Measurements from ENCODE around the gene EID3.
"Not testable (repeated sequence)": the region's sequence is repeated elsewhere in the genome, so short reads cannot be mapped to it uniquely, and the experiment has no call there.

The EID3 gene

GRCh38 chr12:104290855-104291254, 12.7 kb upstream of the EID3 start:
- no peak for DNase-seq

DNA sequence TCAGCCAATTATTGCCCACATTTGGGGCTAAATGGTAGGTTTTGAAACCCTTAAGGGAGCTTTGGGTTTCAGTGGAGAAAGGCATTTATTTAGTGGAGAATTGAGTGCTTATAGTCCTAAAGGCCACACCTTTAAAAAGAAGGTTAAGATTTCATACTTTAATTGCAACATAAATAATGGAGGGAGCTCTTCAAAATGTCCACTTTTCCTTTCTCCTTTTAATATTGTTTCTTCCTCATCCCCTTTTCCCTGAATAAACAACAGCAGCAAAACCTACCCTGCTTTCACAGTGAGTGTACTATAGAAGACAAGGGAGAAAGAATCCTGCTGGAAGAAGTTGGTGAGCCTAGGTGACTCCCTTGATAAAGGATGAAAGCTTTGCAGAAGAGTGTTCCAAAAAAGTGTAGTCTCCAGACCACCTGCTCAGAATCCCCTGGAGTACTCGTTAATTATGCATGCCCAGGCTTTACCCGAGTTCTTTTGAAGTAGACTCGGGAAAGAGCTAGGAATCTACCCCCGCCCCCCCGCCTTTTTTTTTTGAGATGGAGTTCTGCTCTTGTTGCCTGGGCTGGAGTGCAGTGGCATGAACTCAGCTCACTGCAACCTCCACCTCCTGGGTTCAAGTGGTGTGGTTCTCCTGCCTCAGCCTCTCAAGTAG, 11.5 kb upstream of the EID3 start:
- no peak for DNase-seq

DNA sequence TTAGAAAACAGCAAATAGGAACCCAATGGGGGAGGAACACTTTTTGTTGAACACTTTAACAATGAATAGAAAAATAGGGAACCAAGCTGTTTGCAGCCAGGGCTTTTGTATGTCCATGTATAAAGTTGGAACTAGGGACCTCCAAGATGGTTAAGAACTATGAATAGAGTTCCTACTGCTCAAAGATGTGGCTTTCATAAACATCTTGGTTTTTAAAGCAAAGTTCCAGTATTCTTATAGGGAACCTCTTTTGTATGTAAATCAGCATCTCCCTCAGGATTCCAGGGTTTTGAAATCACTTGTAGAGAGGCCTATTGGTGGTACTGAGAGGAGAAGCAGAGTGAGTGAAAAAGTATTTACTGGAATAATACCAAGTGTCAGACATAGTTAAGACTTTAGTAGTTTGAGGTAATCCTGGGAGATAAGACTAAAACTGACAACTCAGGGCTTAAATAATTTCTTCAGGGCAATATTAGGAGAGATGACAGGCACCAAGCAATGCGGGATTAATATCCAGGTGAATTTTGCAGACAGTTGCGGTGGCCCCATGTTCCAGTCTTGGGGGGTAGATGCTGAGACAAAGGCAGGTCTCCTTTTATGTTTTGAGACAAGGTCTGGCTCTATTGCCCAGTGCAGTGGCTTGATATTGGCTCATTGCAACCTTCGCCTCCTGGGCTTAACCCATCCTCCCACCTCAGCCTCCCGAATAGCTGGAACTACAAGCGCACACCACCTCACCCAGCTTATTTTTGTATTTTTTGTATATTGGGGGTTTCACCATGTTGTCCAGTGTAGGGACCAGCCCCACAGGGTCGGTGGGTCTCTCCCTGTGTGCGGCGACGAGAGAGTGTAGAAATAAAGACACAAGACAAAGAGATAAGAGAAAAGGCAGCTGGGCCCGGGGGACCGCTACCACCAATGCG, 10.4 kb upstream of the EID3 start:
- DNase-seq = no peak

DNA sequence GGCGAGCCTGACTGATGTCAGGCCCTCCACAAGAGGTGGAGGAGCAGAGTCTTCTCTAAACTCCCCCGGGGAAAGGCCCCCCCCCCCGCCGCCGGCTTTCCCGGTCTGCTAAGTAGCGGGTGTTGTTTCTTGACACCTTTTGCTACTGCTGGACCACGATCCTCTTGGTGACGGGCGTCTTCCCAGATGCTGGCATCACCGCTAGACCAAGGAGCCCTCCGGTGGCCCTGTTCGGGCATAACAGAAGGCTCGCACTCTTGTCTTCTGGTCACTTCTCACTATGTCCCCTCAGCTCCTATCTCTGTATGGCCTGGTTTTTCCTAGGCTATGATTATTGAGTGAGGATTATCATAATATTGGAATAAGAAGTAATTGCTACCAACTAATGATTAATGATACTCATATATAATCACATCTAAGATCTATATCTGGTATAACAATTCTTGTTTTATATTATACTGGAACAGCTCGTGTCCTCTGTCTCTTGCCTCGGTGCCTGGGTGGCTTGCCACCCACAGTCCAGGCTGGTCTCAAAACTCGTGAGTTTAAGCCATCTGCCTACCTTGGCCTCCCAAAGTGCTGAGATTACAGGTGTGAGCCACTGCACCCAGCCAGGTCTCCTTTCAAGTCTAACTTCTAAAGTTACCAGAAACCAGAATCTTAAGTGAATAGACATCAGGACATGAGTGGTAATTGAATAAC, 9.2 kb upstream of the EID3 start:
- not testable (repeated sequence) for DNase-seq

DNA sequence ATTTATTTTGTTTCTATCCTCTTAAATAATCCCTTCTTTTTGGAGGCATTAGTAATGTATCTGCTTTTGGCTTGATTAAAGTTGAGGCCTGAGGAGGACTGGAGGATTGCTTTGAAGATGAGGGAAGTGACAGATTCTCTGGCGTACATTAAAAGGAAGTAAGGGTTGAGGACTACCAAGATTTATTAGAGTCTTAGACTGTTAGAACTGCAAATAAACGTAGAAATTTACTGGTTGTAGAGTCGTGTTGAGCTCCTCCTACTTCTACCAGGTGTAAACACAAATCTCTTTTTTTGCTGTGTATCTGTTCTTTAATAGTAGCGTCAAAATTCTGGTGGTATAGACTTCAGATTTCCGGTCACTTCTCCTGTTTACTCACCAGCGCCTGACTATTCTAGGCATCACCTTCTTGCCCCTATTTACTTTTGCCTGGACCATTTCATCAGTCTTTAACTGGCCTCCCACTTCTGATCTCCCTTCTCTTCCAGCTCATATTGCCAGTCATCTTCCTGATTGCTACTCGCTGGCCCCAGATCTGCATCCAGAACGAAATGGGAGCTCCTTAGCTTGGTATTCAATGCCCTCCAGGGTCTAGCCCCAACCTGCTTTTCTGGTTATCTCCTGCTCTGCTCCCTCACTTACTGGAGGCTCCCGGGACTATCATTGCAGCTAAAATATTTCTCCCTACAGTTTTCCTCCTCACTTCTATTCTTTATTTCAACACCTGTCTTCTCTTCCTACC, 8.4 kb upstream of the EID3 start:
- no peak for DNase-seq

- DNase-seq = no peak
These were observed 7.6 kb upstream of the EID3 start for GRCh38 chr12:104295954-104296353.

DNA sequence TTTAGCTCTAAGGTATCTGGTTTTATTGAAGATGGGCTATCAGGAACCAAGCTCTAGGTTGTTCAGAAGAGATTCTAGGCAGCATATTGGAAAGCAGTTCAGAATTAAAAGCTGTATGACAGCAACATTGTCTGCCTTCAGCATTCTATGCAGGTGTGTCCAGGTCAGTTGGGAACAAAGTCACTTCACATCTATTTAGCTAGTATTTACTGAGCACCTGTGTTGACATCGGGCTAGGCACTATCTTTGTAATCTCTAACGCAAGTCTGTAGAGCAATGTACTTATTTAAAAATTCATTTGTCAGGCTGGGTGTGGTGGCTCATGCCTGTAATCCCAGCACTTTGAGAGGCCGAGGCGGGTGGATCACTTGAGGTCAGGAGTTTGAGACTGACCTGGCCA, 6.8 kb upstream of the EID3 start:
- no peak for DNase-seq

DNA sequence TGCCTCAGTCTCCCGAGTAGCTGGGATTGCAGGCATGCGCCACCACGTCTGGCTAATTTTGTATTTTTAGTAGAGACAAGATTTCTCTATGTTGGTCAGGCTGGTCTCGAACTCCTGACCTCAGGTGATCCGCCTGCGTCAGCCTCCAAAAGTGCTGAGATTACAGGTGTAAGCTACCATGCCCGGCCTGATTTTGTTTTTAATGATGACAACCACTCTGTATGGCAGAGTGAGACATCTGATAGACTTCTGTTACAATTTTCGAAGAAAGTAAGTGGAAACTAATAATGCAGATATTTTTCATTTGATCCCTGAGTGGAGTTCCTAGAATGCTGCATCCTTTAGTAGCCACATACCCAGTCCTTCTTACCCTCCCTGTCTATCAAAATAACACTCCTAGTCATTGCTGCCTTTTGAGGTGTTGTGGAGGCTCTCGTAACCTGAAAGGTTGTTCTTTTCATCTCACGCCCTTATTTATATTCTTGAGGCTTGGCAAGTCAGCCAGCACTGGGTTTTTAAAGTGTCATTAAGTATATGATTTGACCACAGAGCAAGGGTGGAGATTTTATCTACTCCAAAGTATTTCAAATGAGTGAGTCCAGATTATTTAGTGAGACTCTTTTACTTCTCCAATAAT, 5.9 kb upstream of the EID3 start:
- DNase-seq = no peak

DNA sequence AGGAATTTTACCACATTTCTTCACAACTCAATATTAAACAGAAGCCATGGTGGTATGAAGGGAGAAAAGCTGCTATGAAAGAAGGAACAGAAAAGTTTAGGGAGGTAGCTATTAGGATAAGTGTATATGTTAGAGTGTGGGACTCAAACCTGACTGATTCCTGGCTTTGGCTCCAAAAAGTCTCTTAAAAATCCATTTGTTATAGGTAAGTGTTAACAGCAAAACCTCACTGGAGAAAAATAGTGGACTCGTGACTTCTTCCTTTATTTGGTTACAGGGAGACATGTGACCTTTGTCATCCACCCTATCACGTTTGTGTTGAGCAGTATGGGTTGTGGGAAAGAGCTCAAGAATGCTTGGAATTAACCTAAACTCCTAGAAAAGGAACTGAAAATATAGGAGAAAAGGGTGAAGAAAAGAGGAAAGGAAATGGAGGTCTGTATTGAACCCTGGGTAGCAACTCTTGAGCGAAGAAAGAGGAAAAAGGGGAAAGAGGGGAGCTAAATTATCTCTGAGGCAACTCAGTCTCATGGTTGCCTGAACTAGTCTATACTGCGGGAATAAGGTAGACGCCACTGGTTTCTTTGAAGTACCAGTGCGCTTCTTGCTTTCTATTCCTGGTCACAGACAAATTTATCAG, 3.6 kb upstream of the EID3 start:
- no peak for DNase-seq

DNA sequence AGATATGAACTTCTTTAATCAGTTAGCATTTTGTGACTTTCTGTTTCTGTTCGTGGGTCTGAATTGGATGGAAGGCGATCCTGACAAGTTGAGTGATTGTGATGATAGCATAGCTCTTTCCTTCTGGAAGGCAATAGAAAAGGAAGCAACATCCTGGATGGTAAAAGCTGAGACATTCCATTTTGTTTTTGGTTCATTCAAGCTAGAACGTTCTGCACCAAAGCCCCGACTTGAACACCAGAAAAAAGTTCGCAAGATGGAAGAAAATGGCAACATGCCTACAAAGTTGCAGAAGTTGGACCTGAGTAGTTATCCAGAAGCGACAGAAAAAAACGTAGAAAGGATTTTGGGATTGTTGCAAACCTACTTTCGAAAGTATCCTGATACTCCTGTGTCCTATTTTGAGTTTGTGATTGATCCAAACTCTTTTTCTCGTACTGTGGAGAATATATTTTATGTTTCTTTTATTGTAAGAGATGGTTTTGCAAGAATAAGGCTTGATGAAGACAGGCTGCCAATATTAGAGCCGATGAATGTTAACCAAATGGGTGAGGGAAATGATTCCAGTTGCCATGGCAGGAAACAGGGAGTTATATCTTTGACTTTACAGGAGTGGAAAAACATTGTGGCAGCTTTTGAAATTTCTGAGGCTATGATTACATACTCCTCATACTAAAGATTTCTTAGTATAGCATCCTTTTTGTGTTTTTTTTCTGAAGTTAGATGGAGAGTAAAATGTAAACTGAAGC, 896 bp downstream of the EID3 start:
- DNase-seq = no peak

- DNase-seq = no peak
These were observed 1.8 kb downstream of the EID3 start for GRCh38 chr12:104305349-104305748.

DNA sequence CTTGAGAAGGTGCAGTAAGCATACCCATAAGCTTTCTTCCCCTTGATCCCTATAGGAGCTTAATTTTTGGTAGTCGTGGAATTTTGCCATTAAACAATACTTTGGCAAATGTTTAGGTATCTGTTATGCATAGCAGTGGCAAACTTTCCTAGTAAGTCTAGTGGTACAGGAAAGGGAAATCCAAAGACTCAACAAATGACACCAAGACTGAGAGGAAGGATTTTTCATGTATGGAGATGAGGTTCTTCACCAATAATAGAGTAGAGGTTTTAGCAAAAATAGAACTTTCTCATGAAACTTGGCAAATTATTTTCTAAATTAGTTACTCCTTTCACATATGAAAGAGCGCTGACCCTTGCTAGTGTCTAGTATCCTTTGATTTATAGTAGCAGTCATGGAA, 2.8 kb downstream of the EID3 start:
- no peak for DNase-seq

DNA sequence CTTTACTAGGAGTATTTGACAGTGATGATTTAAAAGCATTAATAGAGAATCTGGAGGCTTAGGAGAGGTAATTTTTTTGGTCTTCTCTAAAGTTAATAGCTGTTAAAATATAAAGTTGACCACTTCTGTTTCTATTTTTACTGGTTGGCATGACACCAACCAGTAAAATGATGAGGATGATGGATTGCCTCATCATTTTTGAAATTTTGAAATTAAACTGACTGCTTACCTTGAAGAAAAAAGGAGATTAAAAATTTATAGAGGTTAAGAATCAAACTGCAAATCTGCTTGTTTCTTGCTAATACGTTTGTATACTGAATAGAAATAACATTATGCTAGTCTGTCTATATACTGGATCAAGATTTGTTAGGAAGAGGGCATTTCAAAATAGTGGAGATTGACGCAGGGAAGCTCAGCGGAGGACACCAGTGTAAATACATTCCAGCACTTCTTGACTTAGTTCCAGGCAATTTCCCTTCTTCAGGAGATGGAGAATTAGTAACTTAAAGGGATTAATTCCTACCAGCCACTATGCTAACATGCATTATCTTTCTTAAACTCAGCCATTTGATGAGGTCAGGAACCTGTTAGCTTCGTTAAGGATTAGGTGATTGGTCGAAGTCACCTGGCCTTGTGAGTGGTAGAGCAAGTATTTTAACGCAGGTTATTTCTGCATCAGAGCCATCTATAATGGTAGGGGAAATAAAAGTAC, 3.6 kb downstream of the EID3 start:
- DNase-seq = no peak

- DNase-seq = no peak
These were observed 4.1 kb downstream of the EID3 start for GRCh38 chr12:104307655-104308000.

DNA sequence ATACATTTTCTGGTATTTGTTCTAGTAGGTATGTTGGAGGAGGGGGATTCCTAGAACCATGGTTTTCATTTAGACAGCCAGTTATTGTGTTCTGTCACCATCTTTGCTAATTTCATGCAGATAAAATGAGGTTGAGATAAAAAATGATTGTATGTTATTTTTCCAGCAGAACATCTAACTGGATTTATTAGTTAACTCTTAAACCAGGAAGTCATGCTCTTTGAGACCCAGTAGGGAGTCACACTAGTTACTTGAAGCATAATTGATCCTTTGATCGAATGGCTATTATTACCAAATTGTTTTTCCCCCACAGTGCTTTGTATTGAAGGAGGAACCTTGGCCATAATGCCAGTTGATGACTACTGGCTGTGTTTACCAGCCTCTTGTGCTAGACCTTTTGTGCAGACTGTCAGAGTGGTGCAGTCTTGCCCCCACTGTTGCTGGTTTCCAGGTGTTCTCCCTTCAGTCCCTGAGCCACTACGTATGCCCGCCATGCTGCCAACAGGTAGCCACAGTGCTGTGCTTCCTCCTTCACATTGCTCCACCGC, 6.0 kb downstream of the EID3 start:
- no peak for DNase-seq

GRCh38 chr12:104310751-104311633, 7.5 kb downstream of the EID3 start:
- DNase-seq = no peak

- no peak for DNase-seq
These were observed 8.7 kb downstream of the EID3 start for GRCh38 chr12:104312202-104312601.

DNA sequence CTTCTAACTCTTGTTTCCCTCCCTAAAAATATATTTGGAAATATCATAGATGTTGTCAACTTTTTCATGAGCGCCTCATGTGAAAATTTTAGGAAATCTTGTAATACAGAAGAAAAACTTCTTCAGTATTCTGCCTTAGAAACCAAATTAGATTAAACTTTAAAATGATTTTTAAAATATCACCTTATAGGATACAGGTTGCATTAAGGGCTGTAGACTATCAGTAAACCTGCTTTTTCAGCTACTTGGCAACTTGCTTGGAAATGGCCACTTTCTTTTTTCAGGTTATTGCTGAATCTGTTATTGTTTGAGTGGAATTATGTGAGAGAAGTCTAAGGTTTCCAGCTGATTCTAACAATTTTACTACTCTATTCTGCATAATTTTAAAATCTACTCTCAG, 9.1 kb downstream of the EID3 start:
- DNase-seq = no peak

GRCh38 chr12:104313568-104314241, 10.2 kb downstream of the EID3 start:
- DNase-seq = no peak

Measured in activated naive CD4-positive, alpha-beta T cell treated with Interleukin-2 at 50 U/mL for 16 hours (primary cell).